IPS DF 6.9 (cell line): ENCODE measurements around the gene DBNDD2.

Source experiments
- DNase-seq: peaks from one replicate; pipeline ENCODE4 v3.0.0-alpha.2; 2013; ENCODE audit warnings: low read depth, low spot score
- H3K27ac ChIP-seq: one replicate; pipeline ENCODE4 v1.5.1; 2013; ENCODE audit warnings: low read length, control low read depth
- H3K27me3 ChIP-seq: 2 replicates; pipeline ENCODE4 v1.6.1; 2013; ENCODE audit warnings: mild to moderate bottlenecking, low read length; ENCODE audit not compliant: control insufficient read depth, insufficient read depth
- H3K36me3 ChIP-seq: 2 replicates; pipeline ENCODE4 v1.6.1; 2013; ENCODE audit warnings: low read length; ENCODE audit not compliant: control insufficient read depth, insufficient read depth
- H3K4me1 ChIP-seq: 2 replicates; pipeline ENCODE4 v1.6.1; 2013; ENCODE audit warnings: low read length; ENCODE audit not compliant: control insufficient read depth, insufficient read depth
- H3K4me3 ChIP-seq: 2 replicates; pipeline ENCODE4 v1.5.1; 2013; ENCODE audit warnings: mild to moderate bottlenecking, low read length
- H3K9me3 ChIP-seq: 2 replicates; pipeline ENCODE4 v1.6.1; 2013; ENCODE audit warnings: low read length, inconsistent platforms; ENCODE audit not compliant: control insufficient read depth, insufficient read depth
- WGBS: extraction: QIAGEN DNeasy Blood & Tissue Kit; methylation state at CpG from one replicate; pipeline ENCODE4 v1.1.7; 2013; ENCODE audit warnings: mixed read lengths, missing lambda C conversion rate; ENCODE audit not compliant: insufficient read length, insufficient coverage; 5-methylcytosine and 5-hydroxymethylcytosine counted together

Gene DBNDD2

DNA sequence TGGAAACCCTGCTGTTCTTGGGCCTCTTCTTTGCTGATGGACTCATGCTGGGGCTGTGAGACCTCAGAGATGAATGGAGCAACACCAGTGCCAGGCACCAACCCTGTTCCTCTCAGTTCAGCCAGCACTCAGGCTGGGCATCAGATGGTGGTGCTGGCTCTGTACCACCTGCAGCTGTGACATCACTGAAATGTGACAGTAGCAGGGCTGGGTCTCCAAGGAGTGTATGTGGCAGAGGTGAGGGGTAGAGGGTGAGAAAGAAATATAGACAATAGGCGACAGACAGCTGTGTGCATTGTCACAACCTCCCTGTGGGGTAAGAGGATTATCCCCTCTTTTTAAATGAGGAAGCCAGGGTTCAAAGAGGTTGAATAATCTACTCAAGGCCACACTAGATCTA, 29.9 kb upstream of the DBNDD2 start, which contains the start of gene TP53TG5:
TP53TG5 (minus strand) TSS at position 135 of the 400 bp plus-strand sequence; CDS start at position 46, 89 bp downstream.
- H3K9me3 ChIP-seq = no peaks in the 10 kb centered on the region
- no peaks in the 10 kb centered on the region; the same call in 1 of the 2 replicates for H3K27me3 ChIP-seq
- H3K4me1 ChIP-seq = peaks cover 3% of the 10 kb centered on the region; the same call in 1 of the 2 replicates
- no peak for DNase-seq
- no peak within 1 kb of the TSS for H3K4me3 ChIP-seq
- no peak within 1 kb of the TSS for H3K27ac ChIP-seq
- no peaks in the 10 kb centered on the region for H3K36me3 ChIP-seq
- no CpG with 5 or more reads among the region's 1 CpG for WGBS

DNA sequence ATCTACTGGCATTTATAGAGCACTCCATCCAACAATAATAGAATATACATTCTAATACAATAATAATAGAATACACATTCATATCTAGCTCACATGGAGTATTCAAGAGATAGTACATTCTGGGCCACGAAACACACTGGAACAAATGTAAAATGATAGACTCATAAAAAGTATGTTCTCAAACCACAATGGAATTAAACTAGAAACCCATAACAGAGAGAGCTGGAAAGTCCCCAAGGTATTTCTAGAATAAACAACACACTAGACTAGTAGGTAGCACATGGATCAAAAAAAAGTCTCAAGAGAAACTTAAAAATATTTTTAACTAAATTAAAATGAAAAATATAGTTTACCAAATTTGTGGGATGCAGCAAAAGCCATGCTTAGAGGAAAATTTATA, 20.8 kb upstream of the DBNDD2 start:
- DNase-seq = no peak
- no peaks in the 10 kb centered on the region for H3K36me3 ChIP-seq
- no peaks in the 10 kb centered on the region for H3K27me3 ChIP-seq
- H3K27ac ChIP-seq = no peak overlapping the region
- H3K4me3 ChIP-seq = no peak overlapping the region
- no peaks in the 10 kb centered on the region for H3K4me1 ChIP-seq
- no peaks in the 10 kb centered on the region for H3K9me3 ChIP-seq
- WGBS = no CpG with 5 or more reads among the region's 1 CpG

DNA sequence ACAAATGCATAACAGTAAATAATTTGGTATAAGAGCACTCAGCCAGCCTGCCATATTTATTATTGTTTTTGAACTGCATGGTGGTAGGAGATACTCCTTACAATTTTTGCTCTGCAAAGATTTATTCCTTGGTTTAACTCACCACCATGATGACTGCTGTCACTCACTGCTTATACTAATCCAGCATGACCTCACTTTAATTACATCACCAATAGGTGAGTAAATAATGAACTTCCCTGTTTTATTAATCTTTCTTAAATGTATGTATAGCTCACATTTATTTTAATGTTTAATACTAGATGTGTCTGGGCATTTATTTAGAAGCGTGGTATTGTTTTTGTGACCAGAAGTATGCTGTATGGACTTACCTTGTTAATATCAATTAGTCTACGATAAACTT, 17.2 kb upstream of the DBNDD2 start:
- Histone ChIP-seq H3K27ac (no peak overlapping the region), H3K4me3 (no peak overlapping the region), H3K9me3 (no peaks in the 10 kb centered on the region), H3K36me3 (no peaks in the 10 kb centered on the region), H3K27me3 (no peaks in the 10 kb centered on the region), H3K4me1 (no peaks in the 10 kb centered on the region)
- no peak for DNase-seq
- WGBS = no CpG with 5 or more reads among the region's 2 CpGs

DNA sequence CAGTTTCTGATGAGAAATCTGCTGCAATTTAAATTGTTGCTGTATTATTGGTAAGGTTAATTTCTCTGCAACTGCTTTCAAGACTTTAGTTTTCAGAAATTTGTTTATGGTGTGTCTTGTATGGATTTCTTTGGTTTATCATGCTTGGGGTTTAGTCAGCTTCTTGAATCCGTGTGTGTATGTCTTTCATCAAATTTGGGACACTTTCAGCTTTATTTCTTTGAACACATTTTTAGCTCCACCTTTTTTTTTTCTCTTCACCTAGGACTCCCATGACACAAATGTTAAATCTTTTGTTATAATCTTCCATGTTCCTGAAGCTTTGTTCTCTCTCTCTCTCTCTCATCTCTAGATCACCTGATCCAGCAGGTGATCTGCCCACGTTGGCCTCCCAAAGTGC, 16.5 kb upstream of the DBNDD2 start:
- Histone ChIP-seq H3K9me3 (no peaks in the 10 kb centered on the region), H3K27me3 (no peaks in the 10 kb centered on the region), H3K36me3 (no peaks in the 10 kb centered on the region), H3K4me1 (no peaks in the 10 kb centered on the region), H3K27ac (no peak overlapping the region), H3K4me3 (no peak overlapping the region)
- no peak for DNase-seq
- WGBS = no CpG with 5 or more reads among the region's 2 CpGs

DNA sequence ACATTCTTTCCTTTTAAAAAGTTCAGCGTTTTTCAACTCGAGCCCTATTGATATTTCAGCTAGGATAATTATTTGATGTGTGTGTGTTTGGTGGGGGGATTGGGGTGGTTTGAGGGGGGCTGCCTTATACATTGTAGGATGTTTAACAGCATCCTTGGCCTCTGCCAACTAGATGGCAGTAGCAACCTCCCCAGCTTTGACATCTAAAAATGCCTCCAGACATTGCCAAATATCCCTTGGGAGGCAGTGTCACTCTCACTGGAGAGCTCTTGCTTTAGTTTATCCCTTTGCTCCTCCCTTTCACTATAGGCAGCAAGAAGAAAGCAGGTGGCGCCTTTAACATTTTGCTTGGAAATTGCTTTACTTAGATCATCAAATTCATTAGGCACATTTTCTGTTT, 15.4 kb upstream of the DBNDD2 start:
- no peaks in the 10 kb centered on the region for H3K4me1 ChIP-seq
- H3K4me3 ChIP-seq = no peak overlapping the region
- H3K36me3 ChIP-seq = no peaks in the 10 kb centered on the region
- WGBS = no CpG with 5 or more reads among the region's 3 CpGs
- no peak for DNase-seq
- no peaks in the 10 kb centered on the region for H3K27me3 ChIP-seq
- no peaks in the 10 kb centered on the region for H3K9me3 ChIP-seq
- no peak overlapping the region for H3K27ac ChIP-seq

DNA sequence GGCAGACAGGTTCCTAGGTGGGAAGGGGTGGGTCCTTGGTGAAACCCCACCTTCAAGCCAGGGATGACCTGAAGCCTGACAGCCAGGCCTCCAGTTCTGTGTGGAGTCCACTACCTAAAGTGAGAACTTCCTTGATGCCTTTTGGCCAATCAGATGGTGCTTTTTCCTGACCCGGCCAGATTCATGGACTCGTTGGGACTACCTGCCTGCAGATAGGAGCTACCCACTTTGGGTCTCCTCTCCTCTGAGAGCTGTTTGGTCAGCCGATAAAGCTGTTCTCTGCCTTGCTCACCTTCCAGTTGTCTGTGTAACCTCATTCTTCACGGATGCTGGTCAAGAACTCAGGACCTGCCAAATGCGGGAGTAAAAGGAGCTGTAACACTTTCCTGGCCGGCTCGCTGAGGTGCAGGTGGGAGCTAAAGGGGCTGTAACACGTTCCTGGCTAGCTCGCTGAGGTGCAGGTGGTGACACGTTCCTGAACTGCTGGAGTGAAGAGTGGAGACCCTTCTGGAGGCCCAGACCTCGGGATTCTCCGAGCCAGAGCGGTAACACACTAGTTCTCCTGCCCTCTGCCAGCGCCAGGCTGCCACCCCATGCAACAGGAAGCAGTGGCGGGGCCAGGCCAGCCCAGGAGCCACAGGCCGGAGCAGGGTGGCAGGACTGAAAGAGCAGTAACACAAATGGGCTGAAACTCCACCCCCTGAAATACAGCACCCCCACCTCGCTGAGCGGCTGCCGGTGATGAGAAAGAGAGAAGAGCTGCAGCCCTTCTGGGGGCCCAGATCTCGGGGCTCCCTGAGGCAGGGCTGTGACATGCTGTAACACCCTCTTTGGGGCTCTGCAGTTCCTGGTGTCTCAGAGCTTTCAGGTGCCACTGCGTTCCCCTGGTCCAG, 13.6 kb upstream of the DBNDD2 start:
- H3K27ac ChIP-seq = no peak overlapping the region
- no peaks in the 10 kb centered on the region for H3K27me3 ChIP-seq
- H3K9me3 ChIP-seq = no peaks in the 10 kb centered on the region
- H3K4me3 ChIP-seq = no peak overlapping the region
- H3K4me1 ChIP-seq = no peaks in the 10 kb centered on the region
- H3K36me3 ChIP-seq = no peaks in the 10 kb centered on the region
- DNase-seq = no peak
- no CpG with 5 or more reads among the region's 21 CpGs for WGBS

DNA sequence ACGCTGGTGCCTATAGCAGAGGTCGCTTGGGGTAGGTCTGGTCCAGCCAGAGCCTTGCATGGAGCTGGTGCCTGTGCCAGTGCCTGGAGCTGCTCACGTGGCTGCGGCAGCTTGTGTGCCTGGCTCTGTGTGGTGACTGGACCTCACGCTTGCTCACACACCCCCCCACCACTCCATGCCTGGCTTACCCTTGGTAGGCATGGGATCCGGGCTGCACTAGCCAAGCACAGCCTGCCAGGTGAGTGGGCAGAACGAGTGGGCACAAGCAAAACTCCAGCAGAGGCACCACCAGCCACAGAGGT, 13.0 kb upstream of the DBNDD2 start:
- H3K27ac ChIP-seq = no peak overlapping the region
- H3K4me1 ChIP-seq = no peaks in the 10 kb centered on the region
- no peak overlapping the region for H3K4me3 ChIP-seq
- no peaks in the 10 kb centered on the region for H3K9me3 ChIP-seq
- no peak for DNase-seq
- no CpG with 5 or more reads among the region's 7 CpGs for WGBS
- no peaks in the 10 kb centered on the region for H3K27me3 ChIP-seq
- H3K36me3 ChIP-seq = no peaks in the 10 kb centered on the region

DNA sequence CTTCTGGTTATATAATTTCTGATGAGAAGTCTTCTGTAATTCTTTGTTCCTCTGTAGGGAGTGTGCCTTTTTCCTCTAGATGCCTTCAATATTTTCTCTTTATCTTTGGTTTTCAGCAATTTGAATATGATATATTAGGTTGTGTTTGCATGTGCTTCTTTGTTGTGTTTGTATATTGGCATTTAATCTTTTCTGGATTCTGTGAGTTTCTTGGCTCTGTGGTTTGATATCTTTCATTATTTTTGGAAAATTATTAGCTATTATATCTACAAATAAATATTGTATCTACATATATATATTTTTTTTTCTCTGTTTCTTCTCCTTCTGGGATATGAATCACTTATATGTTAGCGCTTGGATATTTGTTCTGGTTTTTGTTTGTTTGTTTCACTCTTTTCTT, 9.1 kb upstream of the DBNDD2 start:
- no peak overlapping the region for H3K27ac ChIP-seq
- no peaks in the 10 kb centered on the region for H3K4me1 ChIP-seq
- DNase-seq = no peak
- H3K4me3 ChIP-seq = no peak overlapping the region
- no peaks in the 10 kb centered on the region for H3K27me3 ChIP-seq
- no peaks in the 10 kb centered on the region for H3K36me3 ChIP-seq
- no CpG with 5 or more reads among the region's 1 CpG for WGBS
- peaks cover 5% of the 10 kb centered on the region; the same call in 1 of the 2 replicates for H3K9me3 ChIP-seq

DNA sequence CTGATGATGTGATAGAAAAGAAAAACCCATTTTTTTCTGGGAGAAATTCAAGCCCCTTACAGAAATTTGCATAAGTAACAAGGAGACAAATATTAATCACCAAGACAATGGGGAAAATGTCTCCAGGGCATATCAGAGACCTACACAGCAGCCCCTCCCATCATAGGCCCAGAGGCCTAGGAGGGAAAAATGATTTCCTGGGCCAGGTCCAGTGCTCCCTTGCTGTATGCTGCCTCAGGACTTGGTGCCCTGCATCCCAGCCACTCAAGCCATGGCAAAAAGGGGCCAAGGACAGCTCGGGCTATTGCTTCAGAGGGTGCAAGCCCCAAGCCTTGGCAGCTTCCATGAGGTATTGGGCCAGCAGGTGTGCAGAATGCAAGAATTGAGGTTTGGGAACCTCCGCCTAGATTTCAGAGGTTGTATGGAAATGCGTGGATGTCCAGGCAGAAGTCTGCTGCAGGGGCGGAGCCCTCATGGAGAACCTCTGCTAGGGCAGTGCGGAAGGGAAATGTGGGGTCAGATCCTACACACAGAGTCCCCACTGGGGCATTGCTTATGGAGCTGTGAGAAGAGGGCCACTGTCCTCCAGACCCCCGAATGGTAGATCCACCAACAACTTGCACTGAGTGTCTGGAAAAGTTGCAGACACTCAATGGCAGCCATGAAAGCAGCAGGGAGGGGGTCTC, 7.6 kb upstream of the DBNDD2 start:
- no peak overlapping the region for H3K27ac ChIP-seq
- DNase-seq = no peak
- WGBS = no CpG with 5 or more reads among the region's 6 CpGs
- H3K9me3 ChIP-seq = peaks cover 5% of the 10 kb centered on the region; the same call in 1 of the 2 replicates
- H3K4me1 ChIP-seq = no peaks in the 10 kb centered on the region
- H3K36me3 ChIP-seq = no peaks in the 10 kb centered on the region
- H3K27me3 ChIP-seq = peaks cover 2% of the 10 kb centered on the region; the same call in 1 of the 2 replicates
- H3K4me3 ChIP-seq = no peak overlapping the region

DNA sequence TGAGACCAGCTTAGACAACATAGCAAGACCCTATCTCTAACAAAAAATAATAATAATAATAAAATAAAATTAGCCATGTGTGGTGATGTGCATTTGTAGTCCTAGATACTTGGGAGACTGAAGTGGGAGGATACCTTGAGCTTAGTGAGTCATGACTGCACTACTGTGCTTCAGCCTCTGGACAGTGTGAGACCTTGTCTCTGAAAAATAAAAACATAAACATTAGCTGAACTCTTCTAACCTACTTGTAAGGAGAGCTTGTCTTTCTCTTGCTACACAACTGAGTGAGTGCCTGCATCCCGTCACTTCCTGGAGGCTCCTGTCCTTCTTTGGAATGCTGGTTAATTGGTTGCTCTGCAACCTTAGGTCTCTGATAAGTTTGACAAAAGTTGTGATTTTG, 5.1 kb upstream of the DBNDD2 start:
- peaks cover 5% of the 10 kb centered on the region; the same call in 1 of the 2 replicates for H3K9me3 ChIP-seq
- DNase-seq = no peak
- peaks cover 3% of the 10 kb centered on the region; the same call in 1 of the 2 replicates for H3K27me3 ChIP-seq
- H3K36me3 ChIP-seq = no peaks in the 10 kb centered on the region
- 0 out of 2 replicates have a peak, but pooled peaks cover 2% of the 10 kb centered on the region for H3K4me1 ChIP-seq
- H3K4me3 ChIP-seq = no peak overlapping the region
- no CpG with 5 or more reads among the region's 1 CpG for WGBS
- no peak overlapping the region for H3K27ac ChIP-seq
